NCI-H524 treated with DMSO at 0.1 percent for 48 hours (cell line): ENCODE data around the gene CUL4A.
"Not testable (repeated sequence)": the region's sequence is repeated elsewhere in the genome, so short reads cannot be mapped to it uniquely, and the experiment has no call there.

Experiments
- DNase-seq: peaks from one replicate; lab custom pipeline; 2025; lab: John Stamatoyannopoulos, UW

The CUL4A gene

GRCh38 chr13:113239986-113240385 is 30.6 kb downstream of the CUL4A start:
- no peak for DNase-seq

DNA sequence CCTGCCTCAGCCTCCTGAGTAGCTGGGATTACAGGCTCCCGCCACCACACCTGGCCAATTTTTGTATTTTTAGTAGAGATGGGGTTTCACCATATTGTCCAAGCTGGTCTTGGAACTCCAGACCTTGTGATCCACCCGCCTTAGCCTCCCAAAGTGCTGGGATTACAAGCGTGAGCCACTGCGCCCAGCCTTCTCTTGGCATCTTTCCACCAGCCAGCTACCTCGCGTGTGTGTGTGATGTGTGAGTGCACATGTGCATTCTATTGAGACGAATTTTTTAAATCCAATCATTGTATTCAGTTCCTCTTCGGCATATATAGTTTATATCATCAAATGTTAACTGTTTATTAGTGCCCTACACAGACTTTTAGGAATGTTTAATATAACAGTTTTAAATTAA is 32.2 kb downstream of the CUL4A start:
- DNase-seq, result not testable (repeated sequence)

DNA sequence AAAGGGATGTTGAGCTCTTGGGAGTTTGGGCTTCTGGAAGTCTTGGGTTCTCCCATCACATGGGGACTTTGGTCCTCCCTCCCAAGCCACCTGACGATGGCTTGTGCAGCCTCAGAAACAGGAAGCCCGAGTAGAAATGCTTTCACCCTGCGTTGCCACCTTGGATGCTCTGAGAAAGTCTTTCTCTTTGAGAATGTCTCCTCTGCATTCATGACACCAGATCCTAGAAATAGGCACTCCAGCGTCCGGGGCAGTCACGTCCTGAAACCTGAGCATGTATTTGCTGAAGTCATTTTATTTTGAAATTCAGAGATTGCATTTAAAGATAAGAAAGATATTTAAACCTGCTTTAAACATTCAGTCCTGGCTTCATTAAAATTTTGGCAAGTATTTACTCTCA is 34.4 kb downstream of the CUL4A start:
- DNase-seq, result no peak

DNA sequence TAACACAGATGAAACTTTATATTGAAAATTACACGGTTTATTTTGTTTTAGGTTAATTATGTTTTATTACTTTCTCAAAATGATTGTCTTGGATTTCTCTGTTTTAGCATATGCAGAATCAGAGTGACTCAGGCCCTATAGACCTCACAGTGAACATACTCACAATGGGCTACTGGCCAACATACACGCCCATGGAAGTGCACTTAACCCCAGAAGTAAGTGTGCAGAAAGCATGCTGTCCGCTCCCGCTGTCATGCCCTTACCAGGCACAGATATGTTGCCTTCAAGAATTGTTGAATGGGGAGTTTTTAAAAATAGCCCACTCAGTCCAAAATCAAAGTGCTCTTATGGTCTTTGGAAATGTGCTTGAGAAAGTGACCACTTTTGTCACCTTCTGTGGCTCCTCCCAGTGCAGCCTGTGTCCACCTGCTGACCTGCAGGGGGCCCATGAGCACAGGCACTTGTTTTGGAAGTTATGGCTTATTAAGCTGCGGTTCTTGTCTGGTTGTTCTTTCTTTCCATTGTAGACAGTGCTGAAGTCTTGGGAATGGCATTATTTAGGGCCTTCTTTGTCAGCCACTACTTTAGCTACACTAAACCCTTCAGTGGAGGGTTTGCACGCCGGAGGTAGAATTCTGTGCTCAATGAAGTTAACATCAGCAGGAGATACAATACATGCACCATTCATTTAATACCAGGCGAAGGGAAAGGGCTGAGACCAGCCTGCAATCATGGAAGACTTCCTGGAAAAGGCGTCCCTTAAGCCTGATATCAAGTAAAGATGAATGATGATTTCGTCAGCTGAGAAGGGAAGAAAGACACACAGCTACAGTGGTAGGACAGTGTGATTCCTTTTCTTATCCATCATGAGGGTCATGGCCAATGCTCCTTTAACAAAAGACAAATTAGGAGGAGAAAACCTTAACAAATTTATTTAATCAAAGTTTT is 36.7 kb downstream of the CUL4A start:
- DNase-seq, result no peak

DNA sequence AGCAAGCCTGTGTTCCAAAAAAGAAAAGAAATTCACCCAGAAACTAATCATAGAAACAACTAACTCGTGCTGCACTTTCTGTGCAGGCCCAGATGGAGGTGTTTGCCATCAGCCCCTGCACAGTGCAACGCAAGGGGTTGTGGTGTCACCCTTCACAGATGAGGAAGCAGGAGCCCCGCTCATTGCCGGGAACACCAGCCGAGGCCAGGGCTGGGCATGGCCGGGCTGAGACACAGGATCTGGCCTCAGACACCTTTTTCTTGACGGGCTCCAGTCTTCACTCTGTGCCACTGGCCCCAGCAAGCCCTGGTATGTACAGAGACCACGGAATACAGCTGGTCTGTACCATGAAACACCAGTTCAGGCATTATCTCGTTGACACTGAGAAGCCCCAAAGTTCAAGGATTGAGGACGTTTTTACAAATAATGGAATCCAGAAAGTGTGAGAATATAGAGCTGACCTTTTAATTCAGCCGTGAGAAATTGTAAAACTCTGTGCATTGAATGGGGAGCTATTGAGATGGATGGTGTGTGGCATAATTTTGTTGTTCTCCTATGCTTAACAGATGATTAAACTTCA is 43.2 kb downstream of the CUL4A start:
- no peak for DNase-seq

DNA sequence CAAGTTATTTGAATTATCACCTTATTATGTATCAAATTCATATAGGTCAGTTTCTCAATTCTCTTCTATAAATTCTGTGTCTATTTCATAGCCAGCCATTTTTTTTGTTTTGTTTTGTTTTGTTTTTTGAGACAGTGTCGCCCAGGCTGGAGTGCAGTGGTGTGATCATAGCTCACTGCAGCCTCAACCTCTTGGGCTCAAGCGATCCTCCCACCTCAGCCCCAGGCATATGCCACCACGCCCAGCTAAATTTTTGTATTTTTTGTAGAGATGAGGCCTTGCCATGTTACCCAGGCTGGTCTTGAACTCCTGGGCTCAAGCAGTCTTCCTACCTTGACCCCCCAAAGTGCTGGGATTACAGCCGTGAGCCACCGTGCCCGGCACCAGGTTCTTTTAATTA is 48.5 kb downstream of the CUL4A start:
- DNase-seq, result not testable (repeated sequence)

DNA sequence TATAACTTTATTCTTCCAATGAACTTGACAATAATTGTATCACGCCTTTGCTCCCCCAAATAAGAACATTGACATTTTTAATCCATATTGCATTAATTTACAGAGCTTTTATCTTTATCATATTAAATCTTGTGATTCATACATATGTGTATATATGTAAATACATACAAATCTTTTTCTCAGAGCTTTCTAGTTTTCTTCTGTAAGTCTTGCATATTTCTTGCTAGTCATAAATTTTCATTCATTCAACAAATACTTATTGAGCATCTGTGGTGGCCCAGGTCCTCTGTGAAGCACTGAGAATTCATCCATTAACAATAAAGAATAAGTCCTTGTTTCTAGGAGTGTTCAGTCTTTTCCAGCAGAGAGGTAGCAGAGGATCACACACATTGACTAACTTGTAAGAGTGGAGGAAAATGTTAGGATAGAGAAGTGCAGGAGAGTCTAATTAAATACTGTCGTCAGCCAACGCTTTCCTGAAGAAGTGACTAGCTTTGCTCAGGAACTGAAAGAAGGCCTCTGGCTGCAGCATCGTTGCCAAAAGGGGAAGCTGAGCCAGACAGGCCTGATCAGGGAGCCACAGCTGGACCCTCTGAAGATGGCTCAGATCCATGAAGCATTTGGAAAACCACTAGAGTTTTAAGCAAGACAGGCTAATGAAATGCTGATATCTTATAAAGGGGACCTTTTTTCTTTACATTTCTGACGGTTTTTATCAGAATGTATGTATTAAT is 49.1 kb downstream of the CUL4A start:
- DNase-seq, result no peak

DNA sequence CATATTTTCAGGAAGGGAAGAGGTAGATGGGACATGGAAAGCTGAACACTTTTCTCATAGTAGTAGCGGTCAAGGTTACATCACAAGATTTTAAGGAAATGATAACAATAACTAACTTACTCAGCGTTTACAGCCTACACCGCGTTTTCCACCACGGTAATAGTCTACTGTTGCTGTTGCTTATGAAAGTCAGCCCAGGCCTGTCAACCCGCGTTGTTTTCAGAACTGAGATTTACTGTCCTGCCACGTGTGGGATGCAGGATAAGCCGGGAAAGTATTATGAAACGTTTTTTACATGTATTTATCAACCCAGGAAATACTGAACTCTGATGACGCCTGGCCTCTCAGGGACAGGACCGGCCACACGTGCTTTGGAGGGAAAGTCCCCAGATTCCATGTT is 51.6 kb downstream of the CUL4A start:
- no peak for DNase-seq

DNA sequence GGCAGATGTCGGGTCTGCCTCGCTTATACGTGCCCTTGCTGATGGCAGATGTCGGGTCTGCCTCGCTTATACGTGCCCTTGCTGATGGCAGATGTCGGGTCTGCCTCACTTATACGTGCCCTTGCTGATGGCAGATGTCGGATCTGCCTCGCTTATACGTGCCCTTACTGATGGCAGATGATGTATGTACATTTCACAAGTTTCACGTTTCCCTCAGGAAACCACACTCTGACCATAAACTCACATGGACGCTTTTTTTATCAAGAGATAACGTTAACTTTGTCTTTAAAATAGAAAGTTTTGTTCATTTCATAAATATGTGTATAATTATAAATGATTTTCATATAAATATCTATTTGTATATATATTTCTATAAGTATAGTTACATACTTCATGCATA is 53.6 kb downstream of the CUL4A start:
- DNase-seq, result not testable (repeated sequence)

DNA sequence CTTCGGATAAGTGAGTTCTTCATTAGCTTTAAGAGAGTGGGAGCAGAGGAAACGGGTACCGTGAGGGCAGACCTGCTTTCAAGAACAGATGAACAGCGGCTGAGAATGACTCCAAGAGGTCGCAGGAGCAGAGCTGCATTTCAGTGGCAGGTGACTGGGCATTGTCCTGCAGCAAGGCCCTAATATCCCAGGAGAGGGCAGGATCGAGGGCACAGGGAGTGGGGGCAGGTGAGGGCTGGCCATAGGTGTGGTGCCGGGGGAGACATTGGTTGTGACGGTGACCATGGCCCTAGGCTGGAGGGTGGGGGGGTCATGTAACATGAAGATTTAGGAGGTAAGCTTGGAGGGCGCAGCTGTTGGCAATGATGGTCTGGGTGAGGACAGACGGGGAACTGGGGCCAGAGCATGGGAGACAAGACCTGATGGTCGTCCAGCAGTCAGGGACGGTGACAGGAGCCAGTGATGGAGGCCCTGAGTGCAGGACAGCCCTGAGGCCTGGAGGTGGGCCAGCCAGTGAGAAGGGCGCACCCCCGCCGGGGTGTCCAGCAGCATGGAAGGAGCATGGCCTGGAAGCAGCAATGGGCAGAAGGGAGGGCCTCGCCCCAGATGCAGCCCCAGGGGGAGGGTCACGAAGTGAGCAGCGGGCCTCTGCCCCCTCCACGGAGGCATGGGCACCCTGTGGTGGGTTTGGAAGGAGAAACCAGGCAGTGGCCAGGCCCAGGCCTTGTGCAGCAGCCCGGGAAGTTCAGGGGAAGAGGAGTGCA is 58.4 kb downstream of the CUL4A start:
- no peak for DNase-seq

DNA sequence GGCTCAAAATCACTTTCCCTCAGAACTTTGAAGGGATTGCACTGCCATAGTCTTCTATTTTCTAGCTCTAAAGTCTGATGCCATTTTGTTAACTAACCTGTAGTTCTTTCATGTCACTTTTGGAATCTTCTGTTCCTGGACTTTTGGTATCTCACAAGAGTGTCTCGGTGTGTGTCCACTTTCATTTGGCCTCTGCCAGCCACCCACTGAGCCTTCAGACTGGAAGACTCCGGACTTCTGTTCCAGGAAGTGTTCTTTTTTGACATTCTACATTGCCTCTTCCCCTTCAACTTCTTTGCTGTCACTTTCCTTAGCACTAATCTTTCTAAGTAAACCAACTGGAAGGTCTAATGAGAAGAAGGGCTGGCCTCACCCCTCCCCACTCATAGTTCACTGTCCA is 62.6 kb downstream of the CUL4A start:
- no peak for DNase-seq

DNA sequence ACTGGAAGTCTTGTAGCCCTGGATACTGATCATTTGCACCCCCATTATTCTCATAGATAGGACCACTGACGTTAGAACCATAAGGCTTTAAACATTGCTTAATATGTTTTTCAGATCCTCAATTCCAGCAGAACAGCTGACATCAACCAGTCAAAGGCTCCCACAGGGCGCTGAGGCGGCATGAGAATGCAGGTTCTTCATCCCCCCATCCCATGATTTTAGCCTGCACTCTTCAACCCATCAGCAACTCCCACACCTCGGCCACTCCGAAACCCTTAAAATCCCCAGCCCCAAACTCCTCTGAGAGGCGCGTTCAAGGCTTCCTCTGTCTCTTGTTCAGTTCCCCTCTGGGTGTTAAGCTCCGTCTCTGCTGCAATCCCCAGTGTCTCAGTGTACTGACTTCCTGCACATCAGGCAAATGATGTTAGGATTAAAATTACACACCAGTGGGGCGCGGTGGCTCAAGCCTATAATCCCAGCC is 63.3 kb downstream of the CUL4A start:
- DNase-seq, result no peak

DNA sequence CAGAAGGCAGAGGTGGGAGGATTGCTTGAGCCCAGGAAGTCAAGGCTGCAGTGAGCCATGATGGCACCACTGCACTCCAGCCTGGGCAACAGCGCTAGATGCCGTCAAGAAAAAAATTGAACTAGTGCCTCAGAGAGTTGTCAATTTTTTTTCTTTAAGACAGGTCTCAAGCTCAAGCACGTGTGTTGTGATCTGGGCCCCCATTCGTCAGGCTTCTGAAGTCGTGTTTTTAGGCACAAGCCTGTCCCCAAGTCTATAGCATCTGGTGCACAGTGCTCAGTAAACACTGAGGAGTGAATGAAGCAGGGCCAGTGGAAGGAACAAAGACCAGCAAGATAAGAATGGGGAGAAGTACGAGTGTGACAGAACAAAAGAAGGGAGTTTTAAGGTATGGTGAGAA is 63.9 kb downstream of the CUL4A start:
- DNase-seq, result no peak

GRCh38 chr13:113273851-113274590 is 64.6 kb downstream of the CUL4A start:
- DNase-seq, result no peak

DNA sequence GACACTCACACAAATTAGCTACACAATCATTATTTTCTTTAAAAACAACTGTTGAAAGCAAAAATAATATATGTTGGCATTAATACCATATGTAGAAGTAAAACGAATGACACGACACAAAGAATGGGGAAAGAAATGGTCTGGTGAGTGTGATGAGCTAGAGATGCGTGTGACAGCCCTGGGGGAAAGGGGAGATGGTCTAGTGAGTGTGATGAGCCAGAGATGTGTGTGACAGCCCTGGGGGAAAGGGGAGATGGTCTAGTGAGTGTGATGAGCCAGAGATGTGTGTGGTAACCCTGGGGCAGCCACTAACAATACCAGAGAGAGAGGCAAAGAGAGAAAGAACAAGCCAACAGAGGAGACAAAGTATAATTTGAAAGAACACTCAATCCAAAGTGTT is 65.3 kb downstream of the CUL4A start:
- no peak for DNase-seq

GRCh38 chr13:113275387-113275786 is 66.0 kb downstream of the CUL4A start:
- DNase-seq, result no peak

- DNase-seq, result no peak
Observed at GRCh38 chr13:113280126-113280525, 70.7 kb downstream of the CUL4A start.

GRCh38 chr13:113283904-113284303 is 74.5 kb downstream of the CUL4A start:
- no peak for DNase-seq

- no peak for DNase-seq
Observed at GRCh38 chr13:113288880-113289279, 79.5 kb downstream of the CUL4A start.

GRCh38 chr13:113291129-113291528 is 81.7 kb downstream of the CUL4A start:
- DNase-seq, result no peak
